IMR-90 (cell line): ENCODE results near the gene HLA-A. TPM values are rescaled to one million over a fixed set of nuclear protein-coding genes. Genes with fewer than 3 reads are reported as not detected.

Experiments used
- ATAC-seq: fragments of 200-7000 bp; cut with Tn5 transposase; 2 replicates; pipeline ENCODE4 v1.9.1; 2020; ENCODE audit warnings: low read depth, mild to moderate bottlenecking, moderate library complexity
- BruUV-seq: library from RNA; stranded (reverse); fragments of 400-500 nt; replicated peaks from 2 replicates; lab custom pipeline; 2021; lab: Mats Ljungman, UMichigan
- CTCF ChIA-PET: fragments of 300-600 bp; formaldehyde crosslinking; extraction: SDS; loops from one replicate; lab custom pipeline; 2021; ENCODE audit warnings: antibody characterized with exemption; lab: Yijun Ruan, JAX
- POLR2A ChIA-PET: fragments of 300-600 bp; sonication (Branson Sonifier 250); formaldehyde crosslinking; loops from one replicate; lab custom pipeline; 2022; ENCODE audit warnings: antibody characterized with exemption; ENCODE audit not compliant: unreplicated experiment; lab: Charles Lee
- DNase-seq: peaks from one replicate; pipeline ENCODE4 v3.0.0; 2013
- H2AFZ ChIP-seq: replicated peaks from 2 replicates; pipeline ENCODE3; 2013; ENCODE audit warnings: low read length, mild to moderate bottlenecking; ENCODE audit not compliant: poor library complexity
- H2AK5ac ChIP-seq: 2 replicates; pipeline ENCODE4 v1.6.1; 2013; ENCODE audit warnings: low read depth, low read length, inconsistent platforms
- H2AK9ac ChIP-seq: replicated peaks from 2 replicates; pipeline ENCODE3; 2013; ENCODE audit warnings: mild to moderate bottlenecking, low read depth, low read length, moderate library complexity; ENCODE audit not compliant: poor library complexity
- H2BK120ac ChIP-seq: 2 replicates; pipeline ENCODE4 v1.6.1; 2013; ENCODE audit warnings: low read depth, low read length, inconsistent platforms
- H2BK15ac ChIP-seq: 3 replicates; pipeline ENCODE4 v1.6.1; 2013; ENCODE audit warnings: low read depth, low read length, inconsistent platforms
- H2BK20ac ChIP-seq: 2 replicates; pipeline ENCODE4 v1.6.1; 2013; ENCODE audit warnings: low read depth, mild to moderate bottlenecking, inconsistent platforms, low read length, moderate library complexity
- H2BK5ac ChIP-seq: 2 replicates; pipeline ENCODE4 v1.6.1; 2013; ENCODE audit warnings: mild to moderate bottlenecking, low read depth, low read length, inconsistent platforms; ENCODE audit not compliant: poor library complexity, severe bottlenecking
- H3K14ac ChIP-seq: replicated peaks from 2 replicates; pipeline ENCODE4 v1.6.1; 2013; ENCODE audit warnings: low read depth, low read length, inconsistent platforms
- H3K18ac ChIP-seq: 2 replicates; pipeline ENCODE4 v1.6.1; 2013; ENCODE audit warnings: low read depth, low read length, control low read depth
- H3K23ac ChIP-seq: 2 replicates; pipeline ENCODE4 v1.6.1; 2013; ENCODE audit warnings: low read depth, low read length, inconsistent platforms
- H3K27ac ChIP-seq: 2 replicates; pipeline ENCODE4 v1.5.1; 2013; ENCODE audit warnings: mild to moderate bottlenecking, control low read depth, low read length; ENCODE audit not compliant: insufficient read depth
- H3K27me3 ChIP-seq: 2 replicates; pipeline ENCODE4 v1.6.1; 2013; ENCODE audit warnings: low read length; ENCODE audit not compliant: control insufficient read depth, insufficient read depth
- H3K36me3 ChIP-seq: 2 replicates; pipeline ENCODE4 v1.6.1; 2013; ENCODE audit warnings: low read length, mixed read lengths; ENCODE audit not compliant: control insufficient read depth, insufficient read depth
- H3K4ac ChIP-seq: 2 replicates; pipeline ENCODE4 v1.6.1; 2013; ENCODE audit warnings: low read depth, low read length, inconsistent platforms
- H3K4me1 ChIP-seq: 2 replicates; pipeline ENCODE4 v1.6.1; 2013; ENCODE audit warnings: low read length, mixed read lengths; ENCODE audit not compliant: control insufficient read depth, insufficient read depth
- H3K4me2 ChIP-seq: 2 replicates; pipeline ENCODE4 v1.6.1; 2013; ENCODE audit warnings: low read depth, mild to moderate bottlenecking, control low read depth, low read length, moderate library complexity
- H3K4me3 ChIP-seq: 2 replicates; pipeline ENCODE4 v1.5.1; 2013; ENCODE audit warnings: low read depth, mild to moderate bottlenecking, control low read depth, low read length, moderate library complexity; ENCODE audit not compliant: insufficient read depth
- H3K56ac ChIP-seq: 2 replicates; pipeline ENCODE4 v1.6.1; 2013; ENCODE audit warnings: low read length, inconsistent platforms; ENCODE audit not compliant: insufficient read depth; ENCODE audit errors: extremely low read depth
- H3K79me1 ChIP-seq, 2 experiments: 2 replicates each; pipeline ENCODE4 v1.6.1; 2013; ENCODE audit warnings: low read length in 2 of 2, inconsistent platforms in 1 of 2, low read depth in 1 of 2
- H3K9ac ChIP-seq: 2 replicates; pipeline ENCODE4 v1.6.1; 2013; ENCODE audit warnings: low read depth, low read length, control low read depth
- H3K9me1 ChIP-seq: 2 replicates; pipeline ENCODE4 v1.6.1; 2013; ENCODE audit warnings: low read length, inconsistent platforms; ENCODE audit not compliant: insufficient read depth
- H3K9me3 ChIP-seq: 2 replicates; pipeline ENCODE4 v1.6.1; 2013; ENCODE audit warnings: low read length; ENCODE audit not compliant: control insufficient read depth, insufficient read depth
- H4K20me1 ChIP-seq: 2 replicates; pipeline ENCODE4 v1.6.1; 2013; ENCODE audit warnings: low read length, inconsistent platforms; ENCODE audit not compliant: insufficient read depth
- H4K5ac ChIP-seq: 2 replicates; pipeline ENCODE4 v1.6.1; 2013; ENCODE audit warnings: mild to moderate bottlenecking, low read depth, low read length, control low read depth
- H4K8ac ChIP-seq, 2 experiments: 2 replicates each; pipeline ENCODE4 v1.6.1; 2013; ENCODE audit warnings: low read depth in 2 of 2, low read length in 2 of 2, control low read depth in 1 of 2, inconsistent platforms in 1 of 2
- H4K91ac ChIP-seq: 2 replicates; pipeline ENCODE4 v1.6.1; 2013; ENCODE audit warnings: low read depth, low read length, inconsistent platforms; ENCODE audit not compliant: insufficient read depth
- BHLHE40 ChIP-seq: fragments of 150-350 bp; IDR thresholded peaks from 2 replicates; pipeline ENCODE4 v1.6.1; 2016; ENCODE audit warnings: mild to moderate bottlenecking, low read depth, low read length
- WGBS, 2 experiments: methylation state at CpG; one replicate each; pipeline versions ENCODE4 v1.1.5 to v1.1.7; 2013; ENCODE audit warnings: missing lambda C conversion rate in 2 of 2; ENCODE audit not compliant: insufficient read length in 1 of 2; ENCODE audit errors: extremely low coverage in 2 of 2; 5-methylcytosine and 5-hydroxymethylcytosine counted together
- dilution Hi-C: fragments of 300-500 bp; cut with HindIII; formaldehyde crosslinking; loops from one replicate; pipeline ENCODE4 v1.14.3; 2018; ENCODE audit warnings: low sequenced_read_pairs; ENCODE audit not compliant: unreplicated experiment
- in situ Hi-C: fragments of 300-500 bp; cut with MboI; formaldehyde crosslinking; loops from 3 replicates; pipeline ENCODE4 v1.14.3; 2019; ENCODE audit warnings: low sequenced_read_pairs, inconsistent platforms, mixed read lengths
- intact Hi-C: fragments of 100-400 bp; cut with micrococcal nuclease; formaldehyde crosslinking; loops from 2 replicates; pipeline ENCODE4 v1.10.0; 2022
- polyA plus RNA-seq, 3 experiments: library from polyadenylated mRNA; depleted of rRNA; stranded (reverse); fragments of >200 nt; gene quantifications; 2 replicates each; pipeline ENCODE4 v1.2.3, GENCODE V29; 2012; ENCODE audit warnings: low replicate concordance in 1 of 3
- total RNA-seq: library from RNA; depleted of rRNA; stranded (reverse); fragments of >200 nt; gene quantifications from 2 replicates; pipeline ENCODE4 v1.2.3, GENCODE V29; 2012

HLA-A gene
- total and polyA plus RNA-seq, 2 of the 4 experiments (the other 2 are of a cell fraction) = 94.5 to 218 TPM

DNA sequence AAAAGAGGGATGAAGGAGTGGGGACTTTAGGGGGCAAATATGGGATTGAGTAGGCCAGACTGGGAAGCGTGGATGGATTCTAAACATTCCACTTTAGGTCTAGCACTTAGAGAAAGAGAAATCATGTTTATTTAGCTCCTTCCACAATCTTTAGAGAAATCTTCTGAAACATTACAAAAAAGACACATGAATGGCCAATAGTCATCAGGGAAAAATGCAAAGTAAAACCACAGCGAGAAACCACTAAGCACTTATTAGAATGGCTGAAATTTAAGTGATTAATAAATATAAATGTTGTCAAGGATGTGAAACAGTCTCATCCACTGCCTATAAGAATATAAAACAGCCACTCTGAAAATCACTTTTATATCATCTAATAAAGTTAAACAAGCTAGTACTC is 46.9 kb downstream of the HLA-A start:
- Histone ChIP-seq H3K56ac (no peak overlapping the region), H2BK5ac (no peak overlapping the region), H3K9me1 (0 out of 2 replicates have a peak, but pooled peaks cover 4% of the 10 kb centered on the region), H3K4me3 (no peak overlapping the region), H3K36me3 (no peaks in the 10 kb centered on the region), H3K9ac (no peak overlapping the region), H3K14ac (no peak overlapping the region), H2BK15ac (no peak overlapping the region), H3K9me3 (no peaks in the 10 kb centered on the region), H3K4me1 (no peaks in the 10 kb centered on the region), H3K23ac (no peak overlapping the region), H3K27ac (no peak overlapping the region), H3K27me3 (peaks cover 29% of the 10 kb centered on the region), H2BK20ac (no peak overlapping the region), H4K91ac (no peak overlapping the region), H4K20me1 (no peaks in the 10 kb centered on the region), H3K4me2 (no peak overlapping the region), H2AK5ac (no peak overlapping the region), H4K5ac (no peak overlapping the region), H3K4ac (no peak overlapping the region), H2AK9ac (no peak overlapping the region), H2BK120ac (no peak overlapping the region), H2AFZ (no peak overlapping the region), H3K79me1 (no peaks in the 10 kb centered on the region), H3K18ac (no peak overlapping the region), H4K8ac (no peak overlapping the region)
- dilution Hi-C loops (no loop called here), intact Hi-C loops (no loop called here), in situ Hi-C loops (no loop called here)
- WGBS, 2 experiments = no CpG with 5 or more reads among the region's 2 CpGs
- BruUV-seq = no TSS peak
- CTCF ChIA-PET = interaction anchor here (0.6 kb wide), 1 partner anchor 12 kb away, joined by 3 read pairs; no protein-coding TSS in a partner anchor
- ATAC-seq (no peak), DNase-seq (no peak)
- no peak for TF ChIP-seq BHLHE40
- POLR2A ChIA-PET = no interaction called here
